HG03139 (cell line): ENCODE measurements around the gene NACC2.

Source experiments
- ATAC-seq: cut with Tn5 transposase; IDR thresholded peaks from one replicate; pipeline ENCODE4 v1.9.1; 2021; ENCODE audit not compliant: unreplicated experiment

NACC2 gene

DNA sequence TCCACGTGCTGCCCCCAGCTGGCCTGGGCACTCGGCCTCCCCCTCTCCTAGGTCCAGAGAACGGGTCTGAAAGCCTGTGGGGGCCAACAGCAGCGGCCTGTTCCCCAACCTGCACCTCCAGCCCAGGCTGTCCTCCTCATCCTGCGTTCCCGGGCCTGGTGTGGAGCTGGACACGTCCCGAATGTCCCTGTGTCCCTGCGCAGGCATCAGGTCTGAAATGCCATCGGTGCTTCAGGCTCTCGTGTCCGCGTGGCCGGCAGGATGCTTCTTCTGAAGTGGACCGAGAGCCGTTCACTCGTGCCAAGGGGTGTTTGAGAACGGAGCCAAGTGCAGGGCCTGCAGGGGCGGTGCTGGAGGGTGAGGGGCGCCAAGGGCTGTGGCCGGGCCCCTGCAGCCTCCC, 109.2 kb downstream of the NACC2 start:
- ATAC-seq: no peak

- no peak for ATAC-seq
Observed at GRCh38 chr9:135985459-135985774, 109.7 kb downstream of the NACC2 start.

GRCh38 chr9:135984072-135984710, 110.9 kb downstream of the NACC2 start:
- ATAC-seq: no peak

GRCh38 chr9:135983208-135984071, 111.6 kb downstream of the NACC2 start:
- no peak for ATAC-seq

- no peak for ATAC-seq
Observed at GRCh38 chr9:135982499-135983207, 112.4 kb downstream of the NACC2 start.

DNA sequence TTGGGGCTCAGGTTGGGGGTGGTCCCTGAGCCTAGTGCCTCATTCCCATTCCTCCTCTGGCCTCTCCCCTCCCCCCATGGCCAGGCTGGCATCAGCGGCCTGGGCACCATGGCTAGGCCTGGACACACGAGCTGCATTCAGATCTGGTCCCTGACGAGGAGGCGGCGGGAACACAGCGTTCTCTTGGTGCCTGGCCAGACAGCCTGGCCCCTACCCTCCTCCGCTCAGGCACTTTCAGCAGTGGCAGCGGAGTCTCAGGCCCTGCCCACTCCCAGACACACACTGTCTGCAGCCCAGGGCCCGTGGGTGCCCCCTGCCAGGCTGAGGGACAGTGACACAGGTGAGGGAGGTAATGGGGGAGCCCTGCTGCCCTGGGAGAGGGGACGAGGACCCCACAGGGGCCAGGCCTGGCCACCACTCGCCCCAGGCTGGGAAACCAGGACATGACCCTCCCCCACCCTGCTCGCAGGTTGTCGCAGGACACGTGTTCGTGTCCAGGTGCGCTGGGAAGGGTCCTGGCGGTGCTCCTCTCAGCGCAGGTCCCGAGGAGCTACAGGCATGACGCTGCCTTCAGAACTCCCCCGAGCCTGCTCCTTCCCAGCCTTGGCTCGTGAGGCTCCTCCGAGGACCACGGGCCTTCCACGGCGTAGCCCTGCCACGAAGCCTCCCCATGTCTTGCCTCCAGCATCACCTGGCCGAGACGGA, 114.0 kb downstream of the NACC2 start:
- ATAC-seq: no peak

- ATAC-seq: no peak
Observed at GRCh38 chr9:135979547-135980166, 115.4 kb downstream of the NACC2 start.

DNA sequence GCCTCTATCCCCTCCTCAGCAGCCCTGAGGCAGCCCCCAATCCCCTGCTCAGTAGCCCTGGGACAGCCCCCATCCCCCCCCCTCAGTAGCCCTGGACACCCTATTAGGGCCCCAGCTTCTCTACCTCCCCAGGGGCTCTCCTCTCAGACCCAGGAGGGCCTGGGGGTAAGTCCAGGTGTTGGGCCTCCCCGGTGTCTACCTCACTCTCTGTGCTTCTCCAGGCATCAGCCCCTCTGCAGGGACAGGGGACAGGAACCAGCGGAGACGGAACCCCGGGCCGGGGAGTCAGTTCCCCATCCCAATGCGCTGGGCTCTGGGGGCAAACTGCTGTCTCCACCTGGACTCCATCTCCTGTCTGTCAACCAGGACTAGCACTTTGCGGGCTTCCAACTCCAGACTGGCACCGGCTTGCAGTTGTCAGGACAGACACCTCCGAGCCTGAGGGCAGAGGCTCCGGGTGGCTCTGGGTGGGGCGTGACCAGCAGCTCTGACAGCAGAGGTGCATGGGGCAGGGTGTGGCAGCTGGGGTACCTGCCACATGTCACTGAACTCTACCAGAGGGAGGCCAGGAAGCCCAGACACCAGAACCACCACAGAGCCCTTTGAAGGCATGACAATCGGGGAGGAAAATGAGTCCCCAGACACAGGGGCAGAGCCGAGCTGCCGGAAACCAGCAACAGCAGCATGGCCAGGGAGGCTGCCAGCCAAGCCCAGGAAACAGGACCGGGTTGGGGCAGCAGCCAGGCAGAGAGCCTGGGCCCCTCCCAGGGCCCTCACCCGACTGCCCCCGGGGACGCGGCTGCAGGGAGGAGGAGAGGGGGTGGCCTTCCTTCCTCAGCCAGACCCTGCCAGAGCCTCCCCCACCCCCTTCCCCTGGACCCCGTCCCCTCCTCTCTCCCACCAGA, 116.2 kb downstream of the NACC2 start:
- ATAC-seq: no peak

- no peak for ATAC-seq
Observed at GRCh38 chr9:135976944-135977343, 118.1 kb downstream of the NACC2 start.

DNA sequence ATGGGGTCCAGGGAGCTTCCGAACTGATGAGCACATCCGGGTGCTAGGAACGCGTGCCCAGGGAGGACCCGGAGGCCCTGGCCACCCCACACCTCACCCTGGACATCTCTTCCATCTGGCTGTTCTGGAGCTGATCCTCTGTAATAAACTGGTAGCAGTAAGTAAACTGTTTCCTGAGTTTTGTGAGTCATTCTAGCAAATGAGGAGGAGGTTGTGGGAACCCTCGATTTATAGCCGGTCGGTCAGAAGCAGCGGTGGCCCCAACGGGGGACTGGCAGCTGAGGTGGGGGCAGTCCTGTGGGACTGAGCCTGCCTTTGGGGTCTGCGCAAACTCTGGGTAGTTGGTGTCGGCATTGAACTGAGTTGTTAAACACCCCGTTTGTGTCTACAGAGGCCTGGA, 118.6 kb downstream of the NACC2 start:
- no peak for ATAC-seq

GRCh38 chr9:135975834-135976233, 119.3 kb downstream of the NACC2 start:
- ATAC-seq: no peak

- ATAC-seq: no peak
Observed at GRCh38 chr9:135974220-135974573, 120.9 kb downstream of the NACC2 start.

DNA sequence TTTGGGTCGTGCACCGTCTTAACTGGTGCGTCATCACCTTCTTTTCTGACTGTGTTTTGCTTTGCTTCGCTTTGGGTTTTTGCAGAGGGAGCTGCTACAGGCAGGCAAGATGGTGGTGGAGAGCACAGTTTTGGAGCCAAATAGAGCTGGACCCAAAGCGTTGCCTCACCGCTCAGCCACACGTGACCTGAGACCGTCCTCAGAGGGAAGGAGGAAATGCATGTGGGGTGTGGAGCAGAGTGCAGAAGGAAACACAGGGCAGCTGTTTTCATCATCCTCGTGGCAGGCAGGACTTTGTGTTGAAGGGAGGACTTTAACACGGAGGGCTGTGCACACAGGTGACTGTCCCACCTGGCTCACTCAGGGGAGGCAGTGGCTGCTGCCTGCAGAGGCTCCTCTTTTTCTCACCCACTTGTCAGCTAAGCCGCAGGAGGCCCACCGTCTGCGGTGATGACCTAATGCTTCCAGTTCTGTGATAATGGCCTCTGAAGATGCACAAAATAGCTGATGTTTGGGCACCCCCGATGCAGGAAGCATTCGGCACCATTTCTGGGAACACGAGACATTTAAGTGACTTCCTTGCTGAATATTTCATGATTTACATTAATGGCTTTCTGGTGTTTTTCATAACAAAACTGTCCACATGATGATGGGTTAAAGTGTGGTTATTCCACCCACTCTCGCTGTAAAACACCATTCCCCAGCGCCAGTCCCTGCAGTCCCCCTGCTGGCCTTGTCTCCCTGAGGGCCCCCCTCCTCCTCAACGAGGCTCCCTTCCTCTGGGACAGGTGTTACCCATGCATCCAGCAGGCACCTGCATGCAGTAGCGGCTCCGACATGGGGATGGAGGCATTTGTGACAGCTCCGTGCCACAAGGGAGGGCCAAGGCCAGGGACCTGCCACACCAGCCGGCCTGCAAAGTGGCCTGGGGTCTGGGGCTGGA, 121.5 kb downstream of the NACC2 start:
- no peak for ATAC-seq

GRCh38 chr9:135971892-135972291, 123.2 kb downstream of the NACC2 start:
- ATAC-seq: no peak

DNA sequence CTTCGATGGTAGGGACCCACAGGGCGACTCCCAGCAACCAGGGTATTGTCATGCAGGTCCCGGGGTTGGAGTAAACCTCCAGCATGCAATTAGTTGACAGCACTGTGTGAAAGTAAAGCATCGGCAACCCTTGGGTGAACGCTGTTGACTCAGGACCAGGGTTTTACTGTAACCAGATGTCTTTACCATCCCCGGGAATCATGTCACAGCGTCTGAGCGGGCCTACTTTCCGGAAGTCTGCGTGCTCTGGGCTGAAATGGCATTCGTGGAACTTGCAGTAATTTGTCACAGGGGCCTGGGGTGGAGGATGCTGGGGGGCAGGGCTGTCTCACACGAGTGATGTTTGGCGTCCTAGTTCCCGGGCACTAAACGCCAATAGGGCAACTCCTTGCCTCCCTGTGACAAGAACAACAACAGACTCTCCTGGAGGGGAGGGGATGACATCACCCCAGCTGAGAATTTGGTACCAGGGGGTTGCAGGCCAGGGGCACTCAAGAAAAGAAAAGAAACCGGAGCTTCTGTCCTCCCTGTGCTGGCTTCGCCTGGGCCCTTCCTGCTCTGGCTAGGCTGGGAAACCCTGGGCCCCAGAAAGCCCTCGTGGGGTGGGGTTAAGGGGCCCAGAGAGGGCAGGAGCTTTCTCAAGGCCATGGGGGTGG, 123.8 kb downstream of the NACC2 start:
- ATAC-seq: no peak

- no peak for ATAC-seq
Observed at GRCh38 chr9:135970128-135970815, 124.8 kb downstream of the NACC2 start.

DNA sequence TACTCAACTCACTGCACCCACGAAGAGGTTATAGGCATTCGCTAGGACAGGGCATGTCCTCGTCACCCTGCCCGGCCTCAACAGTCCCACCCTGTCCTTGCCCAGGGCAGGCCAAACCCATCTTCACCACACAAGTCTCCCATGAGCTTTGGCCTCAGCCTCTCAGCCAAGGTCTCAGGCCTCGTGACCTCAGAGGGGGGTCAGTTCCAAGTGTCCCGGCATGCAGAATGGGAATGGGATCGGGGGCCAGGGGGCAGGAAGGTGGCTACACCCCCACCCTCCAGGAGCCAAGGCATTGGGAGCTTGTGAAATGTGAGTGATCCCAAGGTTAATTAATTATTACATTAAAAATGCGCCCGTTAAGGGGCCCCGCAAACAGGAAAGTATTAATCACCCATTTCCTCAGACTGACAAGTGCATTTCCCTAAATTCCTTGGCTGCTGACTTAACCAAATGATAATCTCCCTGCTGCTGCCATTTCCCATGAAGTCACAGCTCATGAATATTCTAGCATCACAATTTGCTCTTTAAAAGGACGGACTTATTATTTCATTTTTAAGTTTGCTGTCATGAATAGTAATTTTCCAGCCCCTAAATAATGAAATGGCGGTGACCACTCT, 125.9 kb downstream of the NACC2 start:
- ATAC-seq: no peak
